ENCODE measurements around the gene DPF3.

DNA sequence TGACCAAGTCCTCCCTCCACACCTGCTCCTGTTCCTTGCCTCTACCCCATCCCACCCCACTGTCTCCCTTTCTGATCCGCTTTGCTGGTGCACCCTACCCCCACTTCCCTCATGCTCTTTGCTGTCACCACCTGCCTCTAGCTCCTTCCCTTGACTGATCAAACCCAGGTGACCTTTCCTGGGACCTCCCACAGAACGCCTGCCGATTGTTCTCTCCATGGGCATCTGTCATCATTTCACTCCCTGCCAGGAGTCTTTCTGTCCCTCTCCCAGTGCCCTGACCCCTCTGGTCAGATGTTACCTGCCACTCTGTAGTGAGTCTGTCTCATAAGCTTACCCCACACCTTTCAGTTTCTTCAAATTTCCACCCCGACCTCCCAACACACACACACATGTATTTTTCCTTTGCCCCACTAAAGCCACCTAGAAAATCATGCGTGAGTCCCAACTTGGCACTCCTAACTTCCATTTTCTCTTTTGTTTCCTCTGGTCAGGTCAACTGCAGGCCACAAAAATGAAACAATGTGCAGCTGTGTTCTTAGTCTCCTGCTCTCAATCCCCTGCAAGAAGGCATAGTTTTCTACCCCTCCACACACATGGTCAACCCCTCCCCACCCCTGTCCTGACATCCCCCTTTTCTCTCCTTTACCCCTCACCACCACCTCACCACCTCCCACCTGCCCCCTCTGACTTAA lies 229.8 kb downstream of the DPF3 start:
- TF ChIP-seq POLR2A (IDR thresholded peaks at IDR 0.05), result no peak
- TF ChIP-seq, protein P1, sequence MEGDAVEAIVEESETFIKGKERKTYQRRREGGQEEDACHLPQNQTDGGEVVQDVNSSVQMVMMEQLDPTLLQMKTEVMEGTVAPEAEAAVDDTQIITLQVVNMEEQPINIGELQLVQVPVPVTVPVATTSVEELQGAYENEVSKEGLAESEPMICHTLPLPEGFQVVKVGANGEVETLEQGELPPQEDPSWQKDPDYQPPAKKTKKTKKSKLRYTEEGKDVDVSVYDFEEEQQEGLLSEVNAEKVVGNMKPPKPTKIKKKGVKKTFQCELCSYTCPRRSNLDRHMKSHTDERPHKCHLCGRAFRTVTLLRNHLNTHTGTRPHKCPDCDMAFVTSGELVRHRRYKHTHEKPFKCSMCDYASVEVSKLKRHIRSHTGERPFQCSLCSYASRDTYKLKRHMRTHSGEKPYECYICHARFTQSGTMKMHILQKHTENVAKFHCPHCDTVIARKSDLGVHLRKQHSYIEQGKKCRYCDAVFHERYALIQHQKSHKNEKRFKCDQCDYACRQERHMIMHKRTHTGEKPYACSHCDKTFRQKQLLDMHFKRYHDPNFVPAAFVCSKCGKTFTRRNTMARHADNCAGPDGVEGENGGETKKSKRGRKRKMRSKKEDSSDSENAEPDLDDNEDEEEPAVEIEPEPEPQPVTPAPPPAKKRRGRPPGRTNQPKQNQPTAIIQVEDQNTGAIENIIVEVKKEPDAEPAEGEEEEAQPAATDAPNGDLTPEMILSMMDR (IDR thresholded peaks at IDR 0.05), result no peak

Data from lower leg skin (tissue), 3 donors.